HepG2 (cell line): ENCODE measurements around the gene CDC34. TPM values are rescaled to one million over a fixed set of nuclear protein-coding genes. Genes with fewer than 3 reads are reported as not detected.

Experiments used
- ARID3A ChIP-seq: IDR thresholded peaks from 2 replicates; pipeline ENCODE4 v1.6.1; 2012; ENCODE audit warnings: low read depth, low read length, improper control_type of control experiment
- HOXA9 ChIP-seq: sonication (generic); formaldehyde crosslinking; IDR thresholded peaks from 2 replicates; pipeline ENCODE4 v1.8.1; 2022; ENCODE audit warnings: missing genetic modification reagents, mild to moderate bottlenecking, moderate library complexity, borderline replicate concordance
- MAF1 ChIP-seq: sonication (generic); formaldehyde crosslinking; IDR thresholded peaks from 2 replicates; pipeline ENCODE4 v1.5.0; 2020; ENCODE audit warnings: missing genetic modification reagents, borderline replicate concordance
- PHF8 ChIP-seq: sonication (generic); formaldehyde crosslinking; IDR thresholded peaks from 2 replicates; pipeline ENCODE4 v1.5.0; 2020; ENCODE audit warnings: missing genetic modification reagents
- SSRP1 ChIP-seq: IDR thresholded peaks from 2 replicates; pipeline ENCODE4 v1.6.1; 2016; ENCODE audit warnings: control low read depth
- STAG1 ChIP-seq: sonication (generic); formaldehyde crosslinking; IDR thresholded peaks from 2 replicates; pipeline ENCODE4 v1.4.0; 2020; ENCODE audit warnings: missing genetic modification reagents
- THAP11 ChIP-seq: IDR thresholded peaks from 2 replicates; pipeline ENCODE4 v1.6.1; 2016; ENCODE audit warnings: missing biosample characterization, missing genetic modification reagents
- TP53 ChIP-seq: sonication (generic); formaldehyde crosslinking; conservative IDR thresholded peaks from 2 replicates; pipeline ENCODE4 v1.4.0; 2020; ENCODE audit warnings: missing genetic modification reagents
- USF2 ChIP-seq, 2 experiments: sonication (generic) in 1 of 2; formaldehyde crosslinking in 1 of 2; IDR thresholded peaks; 2 replicates each; pipeline versions ENCODE4 v1.5.1 to v1.6.1; 2011 to 2020; ENCODE audit warnings: borderline replicate concordance in 1 of 2, low read depth in 1 of 2, low read length in 1 of 2, mild to moderate bottlenecking in 1 of 2, missing genetic modification reagents in 1 of 2, moderate library complexity in 1 of 2
- ZFP1 ChIP-seq: IDR thresholded peaks from 2 replicates; pipeline ENCODE4 v1.6.1; 2016
- ZNF205 ChIP-seq: IDR thresholded peaks from 2 replicates; pipeline ENCODE4 v1.6.1; 2018; ENCODE audit warnings: missing biosample characterization, missing genetic modification reagents
- ZNF484 ChIP-seq: sonication (generic); formaldehyde crosslinking; IDR thresholded peaks from 2 replicates; pipeline ENCODE4 v1.5.1; 2020; ENCODE audit warnings: mild to moderate bottlenecking, low read depth, missing genetic modification reagents, borderline replicate concordance
- ZNF552 ChIP-seq: sonication (generic); formaldehyde crosslinking; IDR thresholded peaks from 2 replicates; pipeline ENCODE4 v1.9.0; 2022; ENCODE audit warnings: missing genetic modification reagents, mild to moderate bottlenecking, borderline replicate concordance
- ZNF567 ChIP-seq: sonication (generic); formaldehyde crosslinking; IDR thresholded peaks from 2 replicates; pipeline ENCODE4 v1.8.1; 2023; ENCODE audit warnings: mild to moderate bottlenecking, missing genetic modification reagents, borderline replicate concordance
- ZNF580 ChIP-seq: IDR thresholded peaks from 2 replicates; pipeline ENCODE4 v1.6.1; 2016; ENCODE audit warnings: low read depth, borderline replicate concordance
- ZNF781 ChIP-seq: sonication (generic); formaldehyde crosslinking; IDR thresholded peaks from 2 replicates; pipeline ENCODE4 v1.5.1; 2020; ENCODE audit warnings: borderline replicate concordance, mild to moderate bottlenecking, missing genetic modification reagents; ENCODE audit errors: not compliant biosample characterization
- polyA plus RNA-seq, 8 experiments: library from polyadenylated mRNA; depleted of rRNA in 3 of 8; stranded (reverse) in 7 of 8; unstranded in 1 of 8; fragments of >200 nt; fragmentation: Illumina TruSeq in 4 of 8; extraction: Trizol in 4 of 8; gene quantifications; 2 replicates each; pipeline versions ENCODE4 v1.2.1 to v1.2.3, GENCODE V29; 2011 to 2016; ENCODE audit warnings: low read depth in 4 of 8, missing spikeins in 1 of 8, mixed read lengths in 1 of 8; ENCODE audit not compliant: insufficient read depth in 1 of 8
- total RNA-seq, 5 experiments: library from RNA; depleted of rRNA; stranded (reverse); fragments of >200 nt; fragmentation: Illumina TruSeq; extraction: Trizol; gene quantifications; 2 replicates each; pipeline ENCODE4 v1.2.3, GENCODE V29; 2016; ENCODE audit warnings: low read depth in 1 of 5
- TF ChIP-seq, protein P1 (sequence below), 2 experiments: sonication (generic) in 1 of 2; formaldehyde crosslinking in 1 of 2; IDR thresholded peaks; 2 replicates each; pipeline versions ENCODE4 v1.4.0 to v1.6.1; 2016 to 2020; ENCODE audit warnings: borderline replicate concordance in 1 of 2, low read depth in 1 of 2, mild to moderate bottlenecking in 1 of 2, missing genetic modification reagents in 1 of 2
- TF ChIP-seq, protein P2 (sequence below): sonication (generic); formaldehyde crosslinking; IDR thresholded peaks from 2 replicates; pipeline ENCODE4 v1.8.0; 2023; ENCODE audit warnings: mild to moderate bottlenecking, missing genetic modification reagents

CDC34 gene
- total and polyA plus RNA-seq, 2 of the 13 experiments (the other 11 are each of a cell fraction or from before 2014, with no cell fraction given): 138 to 150 TPM

DNA sequence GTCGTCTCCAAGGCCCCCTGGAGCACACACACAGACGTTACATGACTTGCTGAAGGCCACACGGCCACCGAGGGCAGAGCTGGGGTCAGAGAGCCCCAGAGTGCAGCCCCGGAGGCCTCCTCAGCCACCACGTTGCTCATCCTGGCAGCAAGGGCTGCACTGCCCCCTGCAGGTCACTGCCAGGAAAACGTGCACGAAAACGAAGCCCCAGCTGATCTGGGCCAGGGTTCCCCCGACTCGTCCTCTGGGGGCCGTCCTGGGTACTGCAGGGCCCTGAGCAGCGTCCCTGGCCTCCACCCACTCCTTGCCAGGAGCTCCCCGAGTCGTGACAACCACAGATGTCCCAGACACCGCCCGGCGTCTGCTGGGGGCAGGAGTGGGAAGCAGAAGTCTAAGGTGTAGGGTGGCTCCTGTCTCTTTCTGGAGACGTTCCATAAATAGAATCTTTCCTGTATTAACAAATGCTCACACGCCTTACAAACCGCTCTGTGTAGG is 20.9 kb upstream of the CDC34 start (continued):
- TF ChIP-seq, protein P1, sequence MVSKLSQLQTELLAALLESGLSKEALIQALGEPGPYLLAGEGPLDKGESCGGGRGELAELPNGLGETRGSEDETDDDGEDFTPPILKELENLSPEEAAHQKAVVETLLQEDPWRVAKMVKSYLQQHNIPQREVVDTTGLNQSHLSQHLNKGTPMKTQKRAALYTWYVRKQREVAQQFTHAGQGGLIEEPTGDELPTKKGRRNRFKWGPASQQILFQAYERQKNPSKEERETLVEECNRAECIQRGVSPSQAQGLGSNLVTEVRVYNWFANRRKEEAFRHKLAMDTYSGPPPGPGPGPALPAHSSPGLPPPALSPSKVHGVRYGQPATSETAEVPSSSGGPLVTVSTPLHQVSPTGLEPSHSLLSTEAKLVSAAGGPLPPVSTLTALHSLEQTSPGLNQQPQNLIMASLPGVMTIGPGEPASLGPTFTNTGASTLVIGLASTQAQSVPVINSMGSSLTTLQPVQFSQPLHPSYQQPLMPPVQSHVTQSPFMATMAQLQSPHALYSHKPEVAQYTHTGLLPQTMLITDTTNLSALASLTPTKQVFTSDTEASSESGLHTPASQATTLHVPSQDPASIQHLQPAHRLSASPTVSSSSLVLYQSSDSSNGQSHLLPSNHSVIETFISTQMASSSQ (IDR thresholded peaks at IDR 0.05; ENCODE audit: low read depth): no peak
- TF ChIP-seq, protein P1 (CRISPR knock-in tag; IDR thresholded peaks at IDR 0.05; ENCODE audit: borderline replicate concordance): peak; percentile 38; the same call in 1 of the 2 replicates
- TF ChIP-seq STAG1 (CRISPR knock-in tag): peak; percentile 85
- TF ChIP-seq, protein P2, sequence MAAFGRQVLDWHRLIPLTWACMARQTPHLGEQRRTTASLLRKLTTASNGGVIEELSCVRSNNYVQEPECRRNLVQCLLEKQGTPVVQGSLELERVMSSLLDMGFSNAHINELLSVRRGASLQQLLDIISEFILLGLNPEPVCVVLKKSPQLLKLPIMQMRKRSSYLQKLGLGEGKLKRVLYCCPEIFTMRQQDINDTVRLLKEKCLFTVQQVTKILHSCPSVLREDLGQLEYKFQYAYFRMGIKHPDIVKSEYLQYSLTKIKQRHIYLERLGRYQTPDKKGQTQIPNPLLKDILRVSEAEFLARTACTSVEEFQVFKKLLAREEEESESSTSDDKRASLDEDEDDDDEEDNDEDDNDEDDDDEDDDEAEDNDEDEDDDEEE (CRISPR knock-in tag): no peak
- no peak for TF ChIP-seq USF2 (IDR thresholded peaks at IDR 0.05; ENCODE audit: low read depth, low read length)
- no peak for TF ChIP-seq USF2 (CRISPR knock-in tag; IDR thresholded peaks at IDR 0.05; ENCODE audit: borderline replicate concordance)
- TF ChIP-seq ZNF552: no peak
- 0 out of 2 replicates have a peak, but pooled peaks have one; percentile 59 for TF ChIP-seq SSRP1 (CRISPR knock-in tag)
- TF ChIP-seq ARID3A: no peak
- peak; percentile 66 for TF ChIP-seq ZNF781 (CRISPR knock-in tag)
- 0 out of 2 replicates have a peak, but pooled peaks have one; percentile 55 for TF ChIP-seq ZNF567 (CRISPR knock-in tag)
- TF ChIP-seq PHF8 (CRISPR knock-in tag): peak; percentile 54
- peak; percentile 87 for TF ChIP-seq ZNF580
- no peak for TF ChIP-seq MAF1 (CRISPR knock-in tag)
- TF ChIP-seq ZFP1: 0 out of 2 replicates have a peak, but pooled peaks have one; percentile 61
- TF ChIP-seq HOXA9 (CRISPR knock-in tag): no peak
- peak; percentile 73; the same call in 1 of the 2 replicates for TF ChIP-seq ZNF205 (CRISPR knock-in tag)
- TF ChIP-seq THAP11 (CRISPR knock-in tag): peak; percentile 89
- TF ChIP-seq ZNF484: no peak
- no peak for TF ChIP-seq TP53 (CRISPR knock-in tag)
